AG10803 (cell line): ENCODE data around the gene DNAJB1.

Experiments used
- DNase-seq: peaks from one replicate; pipeline ENCODE4 v3.0.0; 2010; ENCODE audit warnings: low read depth
- H3K4me3 ChIP-seq: 2 replicates; pipeline ENCODE4 v1.5.1; 2011; ENCODE audit warnings: mild to moderate bottlenecking, low read length, control low read depth
- CTCF ChIP-seq: conservative IDR thresholded peaks from 2 replicates; pipeline ENCODE4 v1.5.1; 2011; ENCODE audit warnings: mild to moderate bottlenecking, low read length, control low read depth, inconsistent platforms

The DNAJB1 gene

GRCh38 chr19:14492756-14493337 lies 25.4 kb downstream of the DNAJB1 start:
- H3K4me3 ChIP-seq = no peak overlapping the region
- TF ChIP-seq CTCF = no peak
- DNase-seq = no peak

DNA sequence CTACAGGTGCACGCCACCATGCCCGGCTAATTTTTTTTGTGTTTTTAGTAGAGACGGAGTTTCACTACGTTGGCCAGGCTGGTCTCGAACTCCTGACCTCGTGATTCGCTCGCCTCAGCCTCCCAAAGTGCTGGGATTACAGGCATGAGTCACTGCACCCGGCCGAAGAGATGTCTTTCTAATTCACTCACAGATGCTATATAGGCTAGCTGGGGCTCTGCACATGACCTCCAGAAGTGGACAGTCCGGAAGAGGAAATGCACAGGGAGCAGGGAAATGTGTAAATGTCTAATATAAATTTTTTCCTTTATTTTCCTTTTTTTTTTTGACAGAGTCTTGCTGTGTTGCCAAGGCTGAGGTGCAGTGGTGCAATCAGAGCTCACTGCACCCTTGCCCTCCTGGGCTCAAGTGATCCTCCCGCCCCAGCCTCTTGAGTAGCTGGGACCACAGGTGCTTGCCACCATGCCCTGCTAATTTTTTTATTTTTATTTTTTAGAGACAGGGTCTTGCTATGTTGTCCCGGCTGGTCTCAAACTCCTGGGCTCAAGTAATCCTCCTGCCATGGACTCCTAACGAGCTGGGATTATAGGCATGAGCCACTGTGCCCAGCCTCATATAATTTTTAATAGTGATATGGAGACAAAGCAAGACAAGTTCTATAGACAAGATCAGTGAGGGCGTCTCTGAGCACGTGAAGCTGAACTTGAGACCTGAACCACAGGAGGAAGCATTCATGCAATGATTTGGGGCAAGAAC lies 30.6 kb downstream of the DNAJB1 start:
- no peak for DNase-seq
- no peak for TF ChIP-seq CTCF
- no peak overlapping the region for H3K4me3 ChIP-seq

DNA sequence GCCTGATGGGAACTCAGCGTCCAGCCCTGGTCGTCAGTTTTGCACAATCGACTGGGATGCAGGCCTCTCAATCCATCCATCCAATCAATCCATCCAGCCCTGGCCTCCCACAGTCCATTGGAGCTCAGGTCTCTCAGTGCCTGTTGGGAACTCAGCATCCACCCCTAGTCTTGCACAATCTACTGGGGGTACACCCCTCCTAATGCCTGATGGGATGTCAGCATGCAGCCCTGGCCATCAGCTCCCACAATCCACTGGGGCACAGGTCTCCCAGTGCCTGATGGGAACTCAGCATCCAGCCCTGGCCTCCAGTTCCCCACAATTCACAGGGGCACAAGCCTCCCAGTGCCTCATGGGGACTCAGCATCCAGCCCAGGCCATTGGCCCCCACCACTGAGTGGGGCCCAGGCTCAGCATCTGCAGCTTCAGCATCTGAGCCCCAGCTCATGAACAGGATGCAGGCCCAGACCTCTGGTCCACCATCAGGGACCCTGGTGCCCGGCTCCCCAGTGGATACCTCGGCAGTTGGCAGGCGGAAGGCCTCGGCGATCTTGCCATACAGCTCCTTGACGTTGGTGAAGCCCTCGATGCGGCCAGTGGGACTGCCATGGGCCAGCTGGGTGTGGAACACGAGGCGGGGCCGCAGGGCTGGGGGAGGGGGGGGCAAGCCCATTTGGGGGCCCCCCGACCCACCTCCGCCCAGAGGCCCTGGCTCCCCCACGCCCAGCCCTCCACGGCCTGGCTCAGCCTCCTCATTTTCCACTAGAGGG lies 35.8 kb downstream of the DNAJB1 start:
- H3K4me3 ChIP-seq = no peak overlapping the region
- no peak for DNase-seq
- no peak for TF ChIP-seq CTCF

DNA sequence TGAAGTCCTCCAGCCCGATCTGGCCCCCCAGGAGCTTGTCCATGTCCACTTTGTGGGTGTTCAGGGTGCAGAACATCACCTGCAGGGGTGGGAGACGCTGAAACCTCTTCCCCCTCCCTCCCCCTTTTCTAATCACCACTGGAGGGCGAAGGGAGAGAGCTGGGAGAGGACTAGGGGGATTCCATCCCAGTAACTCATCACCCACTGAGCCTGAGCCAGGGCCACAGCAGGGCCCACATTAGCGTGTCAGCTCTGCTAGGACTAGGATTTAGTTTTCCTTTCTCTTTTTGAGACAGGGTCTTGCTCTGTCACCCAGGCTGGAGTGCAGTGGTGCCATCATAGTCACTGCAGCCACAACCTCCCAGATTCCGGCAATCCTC lies 37.5 kb downstream of the DNAJB1 start:
- H3K4me3 ChIP-seq = no peak overlapping the region
- DNase-seq = no peak
- no peak for TF ChIP-seq CTCF

DNA sequence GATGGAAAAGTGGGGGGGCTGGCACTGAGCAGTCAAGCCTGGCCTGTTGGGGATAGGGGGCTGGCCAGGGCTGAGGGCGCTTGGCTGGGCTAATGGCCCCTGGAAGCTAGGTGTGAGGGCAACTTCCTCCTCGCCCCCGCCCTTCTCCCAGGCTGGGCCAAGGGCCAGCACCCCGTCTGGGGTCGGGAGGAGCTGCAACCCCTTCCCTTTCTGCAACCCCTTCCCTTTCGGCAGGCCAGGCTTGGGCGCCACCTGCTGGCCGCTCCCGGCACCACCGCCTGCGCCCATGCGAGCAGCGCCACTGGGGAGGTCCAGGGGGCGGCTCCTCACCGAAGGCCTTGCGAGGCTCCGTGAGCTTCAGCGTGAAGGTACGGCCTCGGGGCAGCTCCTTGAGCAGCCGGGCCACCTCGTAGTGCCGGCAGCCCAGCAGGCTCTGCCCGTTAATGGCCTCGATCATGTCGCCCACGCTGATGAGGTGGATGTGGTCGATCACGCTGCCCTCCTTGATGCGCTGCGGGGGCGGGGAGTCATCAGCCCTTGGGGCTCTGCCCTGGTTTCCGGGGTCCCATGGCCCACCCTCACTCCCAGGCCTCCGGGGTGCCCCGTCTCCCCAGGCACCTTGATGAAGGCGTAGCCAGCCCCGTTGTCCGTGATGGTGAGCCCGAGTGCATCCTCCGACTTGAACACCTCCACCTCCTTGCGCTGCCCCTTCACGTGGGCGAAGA lies 38.1 kb downstream of the DNAJB1 start:
- H3K4me3 ChIP-seq = no peak overlapping the region
- DNase-seq = no peak
- TF ChIP-seq CTCF = peak; percentile 59

DNA sequence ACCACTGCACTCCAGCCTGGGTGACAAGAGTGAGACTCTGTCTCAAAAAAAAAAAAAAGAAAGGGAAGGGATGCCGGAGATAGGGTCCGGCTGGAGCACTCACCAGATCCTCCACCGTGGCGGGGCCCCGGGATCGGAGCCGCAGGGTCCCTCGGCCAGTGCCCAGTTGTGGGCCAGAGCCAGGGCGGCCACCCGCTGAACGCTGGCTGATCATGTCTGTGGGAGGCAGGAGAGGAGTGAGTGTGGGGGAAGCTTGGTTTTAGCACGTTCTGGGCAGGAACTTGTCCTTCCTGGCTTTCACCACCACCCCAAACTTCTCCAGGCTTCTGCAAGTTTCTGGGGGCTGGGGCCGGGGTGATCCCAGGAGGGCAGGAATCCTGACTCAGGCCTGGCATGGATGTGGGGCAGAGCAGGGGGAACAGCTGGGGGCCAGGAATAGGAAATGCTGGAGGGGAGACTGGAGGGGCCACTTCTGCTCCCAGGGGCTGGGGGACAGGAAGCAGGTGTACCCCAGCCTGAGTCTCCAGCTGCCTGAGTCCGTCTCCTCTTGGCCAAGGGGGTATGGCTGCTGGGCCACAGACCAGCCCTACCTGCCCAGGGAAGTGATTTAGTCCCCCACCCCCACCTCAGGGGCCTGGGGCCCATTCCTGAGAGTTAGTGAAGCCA lies 38.8 kb downstream of the DNAJB1 start:
- no peak for DNase-seq
- no peak overlapping the region for H3K4me3 ChIP-seq
- no peak for TF ChIP-seq CTCF
